VCaP (cell line): ENCODE results near the gene LEUTX.
"Not testable (repeated sequence)": the region's sequence is repeated elsewhere in the genome, so short reads cannot be mapped to it uniquely, and the experiment has no call there.

Source experiments
- H3K27ac ChIP-seq: fragments of 450-650 bp; 2 replicates; pipeline ENCODE4 v1.5.1; 2017
- CTCF ChIP-seq: fragments of 450-650 bp; conservative IDR thresholded peaks from 2 replicates; pipeline ENCODE4 v1.5.1; 2017; ENCODE audit warnings: mild to moderate bottlenecking, moderate library complexity

LEUTX gene

GRCh38 chr19:39752795-39753194 is 25.9 kb upstream of the LEUTX start:
- no peak for TF ChIP-seq CTCF
- no peak overlapping the region for H3K27ac ChIP-seq

- TF ChIP-seq CTCF, result no peak
- H3K27ac ChIP-seq, result no peak overlapping the region
Observed at GRCh38 chr19:39754544-39754943, 24.1 kb upstream of the LEUTX start.

GRCh38 chr19:39754971-39755370 is 23.7 kb upstream of the LEUTX start:
- TF ChIP-seq CTCF, result no peak
- H3K27ac ChIP-seq, result 0 out of 2 replicates have a peak overlapping the region, but pooled peaks have one; percentile 13

GRCh38 chr19:39759457-39760184 is 19.0 kb upstream of the LEUTX start:
- no peak overlapping the region for H3K27ac ChIP-seq
- TF ChIP-seq CTCF, result no peak

GRCh38 chr19:39761851-39762250 is 16.8 kb upstream of the LEUTX start:
- H3K27ac ChIP-seq, result not testable (repeated sequence)

- TF ChIP-seq CTCF, result peak; percentile 91
- H3K27ac ChIP-seq, result no peak overlapping the region
Observed at GRCh38 chr19:39765091-39766076, 13.3 kb upstream of the LEUTX start.

GRCh38 chr19:39768334-39768733 is 10.3 kb upstream of the LEUTX start:
- no peak for TF ChIP-seq CTCF
- no peak overlapping the region for H3K27ac ChIP-seq
